Kidney epithelial cell (primary cell): ENCODE results near the gene TMEM255B. TPM values are rescaled to one million over a fixed set of nuclear protein-coding genes. Genes with fewer than 3 reads are reported as not detected.

Experiments used
- DNase-seq: peaks from one replicate; pipeline ENCODE4 v3.0.0-alpha.2; 2010; ENCODE audit warnings: low read depth
- H3K27me3 ChIP-seq: 2 replicates; pipeline ENCODE4 v1.6.0; 2011; ENCODE audit warnings: low read length; ENCODE audit not compliant: control insufficient read depth, insufficient read depth
- H3K36me3 ChIP-seq: 2 replicates; pipeline ENCODE4 v1.5.1; 2011; ENCODE audit warnings: low read length; ENCODE audit not compliant: control insufficient read depth, insufficient read depth
- H3K4me3 ChIP-seq: 2 replicates; pipeline ENCODE4 v1.5.1; 2011; ENCODE audit warnings: low read depth, mild to moderate bottlenecking, control low read depth, low read length
- CTCF ChIP-seq: IDR thresholded peaks from 2 replicates; pipeline ENCODE4 v1.5.1; 2011; ENCODE audit warnings: mild to moderate bottlenecking, moderate library complexity, low read length, control low read depth, inconsistent platforms; ENCODE audit not compliant: insufficient read depth, poor library complexity, severe bottlenecking
- total RNA-seq: library from RNA; depleted of rRNA; stranded (reverse); fragments of >200 nt; gene quantifications from 2 replicates; pipeline ENCODE4 v1.2.3, GENCODE V29; 2015

Gene TMEM255B
- total RNA-seq, 1 donor from 2014 or later = 11.4 TPM

- Histone ChIP-seq H3K27me3 (no peaks in the 10 kb centered on the region), H3K36me3 (no peaks in the 10 kb centered on the region), H3K4me3 (no peak overlapping the region)
- no peak for TF ChIP-seq CTCF
- no peak for DNase-seq
Observed at GRCh38 chr13:113817860-113818691, 59.0 kb downstream of the TMEM255B start.

- H3K27me3 ChIP-seq = no peaks in the 10 kb centered on the region
- TF ChIP-seq CTCF = no peak
- no peak for DNase-seq
Observed at GRCh38 chr13:113818700-113819295, 59.8 kb downstream of the TMEM255B start.

GRCh38 chr13:113819341-113819730, 60.3 kb downstream of the TMEM255B start:
- TF ChIP-seq CTCF = no peak
- Histone ChIP-seq H3K27me3 (no peaks in the 10 kb centered on the region), H3K36me3 (no peaks in the 10 kb centered on the region), H3K4me3 (no peak overlapping the region)
- no peak for DNase-seq

More at GRCh38 chr13:113818700-113819295, 59.8 kb downstream of the TMEM255B start:
- no peak overlapping the region for H3K4me3 ChIP-seq
- H3K36me3 ChIP-seq = no peaks in the 10 kb centered on the region

- no peaks in the 10 kb centered on the region for H3K36me3 ChIP-seq
- no peak for DNase-seq
- H3K27me3 ChIP-seq = no peaks in the 10 kb centered on the region
- H3K4me3 ChIP-seq = no peak overlapping the region
- TF ChIP-seq CTCF = no peak
Observed at GRCh38 chr13:113819731-113820715, 61.0 kb downstream of the TMEM255B start.

- Histone ChIP-seq H3K36me3 (no peaks in the 10 kb centered on the region), H3K27me3 (no peaks in the 10 kb centered on the region), H3K4me3 (no peak overlapping the region)
- no peak for TF ChIP-seq CTCF
- DNase-seq = peak; percentile 82
Observed at GRCh38 chr13:113820813-113821651, 62.0 kb downstream of the TMEM255B start.
